HEK293T (cell line): Measurements from ENCODE around the gene GRIK1.
"Not testable (repeated sequence)": the region's sequence is repeated elsewhere in the genome, so short reads cannot be mapped to it uniquely, and the experiment has no call there.

Source experiments
- CTCF ChIA-PET: fragments of 350-600 bp; formaldehyde crosslinking; extraction: SDS; loops from one replicate; lab custom pipeline; 2021; ENCODE audit warnings: antibody characterized with exemption, inconsistent platforms; lab: Yijun Ruan, JAX
- POLR2A ChIA-PET: fragments of 350-600 bp; formaldehyde crosslinking; extraction: SDS; loops from one replicate; lab custom pipeline; 2020; ENCODE audit warnings: antibody characterized with exemption, inconsistent platforms; lab: Yijun Ruan, JAX
- DNase-seq: peaks from one replicate; pipeline ENCODE4 v3.0.0; 2012; ENCODE audit warnings: mixed read lengths; ENCODE audit errors: extremely low spot score
- ARNT ChIP-seq: fragments of 450-650 bp; IDR thresholded peaks from 2 replicates; pipeline ENCODE4 v1.6.1; 2017; ENCODE audit warnings: mild to moderate bottlenecking
- BHLHE40 ChIP-seq: fragments of 450-650 bp; IDR thresholded peaks from 2 replicates; pipeline ENCODE4 v1.6.1; 2016; ENCODE audit warnings: mild to moderate bottlenecking, moderate library complexity, borderline replicate concordance
- CTBP1 ChIP-seq: fragments of 450-650 bp; IDR thresholded peaks from 2 replicates; pipeline ENCODE4 v1.6.1; 2016; ENCODE audit warnings: borderline replicate concordance
- ELF4 ChIP-seq: fragments of 450-650 bp; IDR thresholded peaks from 2 replicates; pipeline ENCODE4 v1.6.1; 2017; ENCODE audit warnings: antibody characterized with exemption
- FOXA1 ChIP-seq: fragments of 450-650 bp; IDR thresholded peaks from 2 replicates; pipeline ENCODE4 v1.6.1; 2016; ENCODE audit warnings: mild to moderate bottlenecking
- FOXK2 ChIP-seq: fragments of 450-650 bp; IDR thresholded peaks from 2 replicates; pipeline ENCODE4 v1.6.1; 2016; ENCODE audit warnings: mild to moderate bottlenecking
- FOXM1 ChIP-seq: fragments of 450-650 bp; IDR thresholded peaks from 2 replicates; pipeline ENCODE4 v1.6.1; 2017; ENCODE audit warnings: mild to moderate bottlenecking, borderline replicate concordance
- HDGF ChIP-seq: fragments of 450-650 bp; IDR thresholded peaks from 2 replicates; pipeline ENCODE4 v1.6.1; 2017; ENCODE audit warnings: antibody characterized with exemption, borderline replicate concordance
- L3MBTL2 ChIP-seq: fragments of 450-650 bp; conservative IDR thresholded peaks from 2 replicates; pipeline ENCODE4 v1.6.1; 2016; ENCODE audit warnings: mild to moderate bottlenecking
- LEF1 ChIP-seq: fragments of 450-650 bp; IDR thresholded peaks from 2 replicates; pipeline ENCODE4 v1.6.1; 2017; ENCODE audit warnings: mild to moderate bottlenecking, borderline replicate concordance
- NFRKB ChIP-seq: fragments of 450-650 bp; IDR thresholded peaks from 2 replicates; pipeline ENCODE4 v1.6.1; 2016; ENCODE audit warnings: mild to moderate bottlenecking, moderate library complexity
- PKNOX1 ChIP-seq: fragments of 450-650 bp; IDR thresholded peaks from 2 replicates; pipeline ENCODE4 v1.6.1; 2016
- SP1 ChIP-seq: fragments of 450-650 bp; IDR thresholded peaks from 2 replicates; pipeline ENCODE4 v1.6.1; 2017
- SUZ12 ChIP-seq: fragments of 450-650 bp; IDR thresholded peaks from 2 replicates; pipeline ENCODE4 v1.6.1; 2016; ENCODE audit warnings: mild to moderate bottlenecking
- TARDBP ChIP-seq: fragments of 450-650 bp; IDR thresholded peaks from 2 replicates; pipeline ENCODE4 v1.6.1; 2016
- ZNF384 ChIP-seq: fragments of 450-650 bp; IDR thresholded peaks from 2 replicates; pipeline ENCODE4 v1.6.1; 2016

The GRIK1 gene

GRCh38 chr21:29610779-29611360 is 328.9 kb downstream of the GRIK1 start:
- TF ChIP-seq SUZ12 (no peak), TARDBP (no peak), ZNF384 (no peak), HDGF (no peak), ARNT (no peak), FOXA1 (no peak), NFRKB (no peak), SP1 (no peak), BHLHE40 (no peak), L3MBTL2 (no peak)
- no peak for DNase-seq
- ChIA-PET CTCF (no interaction called here), POLR2A (no interaction called here)

GRCh38 chr21:29606613-29607012 is 333.2 kb downstream of the GRIK1 start:
- CTCF ChIA-PET: no interaction called here
- DNase-seq: no peak
- no peak for TF ChIP-seq ZNF384
- TF ChIP-seq ELF4: no peak
- no peak for TF ChIP-seq FOXK2
- TF ChIP-seq BHLHE40: no peak
- TF ChIP-seq TARDBP: no peak
- TF ChIP-seq SP1: no peak
- POLR2A ChIA-PET: no interaction called here

- POLR2A ChIA-PET, CTCF ChIA-PET, DNase-seq: not testable (repeated sequence)
Observed at GRCh38 chr21:29605219-29605618, 334.6 kb downstream of the GRIK1 start.

- DNase-seq: no peak
- ChIA-PET POLR2A (no interaction called here), CTCF (no interaction called here)
- no peak for TF ChIP-seq TARDBP
- no peak for TF ChIP-seq SUZ12
- TF ChIP-seq FOXM1: no peak
- TF ChIP-seq BHLHE40: no peak
- no peak for TF ChIP-seq FOXK2
- no peak for TF ChIP-seq ELF4
- no peak for TF ChIP-seq LEF1
- no peak for TF ChIP-seq SP1
- no peak for TF ChIP-seq NFRKB
- TF ChIP-seq FOXA1: no peak
- TF ChIP-seq HDGF: no peak
- TF ChIP-seq PKNOX1: no peak
- no peak for TF ChIP-seq ZNF384
- no peak for TF ChIP-seq L3MBTL2
- no peak for TF ChIP-seq CTBP1
- TF ChIP-seq ARNT: no peak
Observed at GRCh38 chr21:29604076-29604475, 335.7 kb downstream of the GRIK1 start.

- DNase-seq: no peak
Observed at GRCh38 chr21:29601047-29601446, 338.7 kb downstream of the GRIK1 start.

GRCh38 chr21:29586696-29587095 is 353.1 kb downstream of the GRIK1 start:
- CTCF ChIA-PET: no interaction called here

More at GRCh38 chr21:29601047-29601446, 338.7 kb downstream of the GRIK1 start:
- TF ChIP-seq NFRKB (no peak), SP1 (no peak), FOXM1 (no peak), LEF1 (no peak), BHLHE40 (no peak), L3MBTL2 (no peak), HDGF (no peak)
- CTCF ChIA-PET: no interaction called here
- POLR2A ChIA-PET: no interaction called here

GRCh38 chr21:29585462-29585861 is 354.3 kb downstream of the GRIK1 start:
- CTCF ChIA-PET: no interaction called here
- no peak for TF ChIP-seq TARDBP
- no peak for TF ChIP-seq ARNT
- TF ChIP-seq FOXA1: no peak
- no peak for TF ChIP-seq HDGF
- no peak for TF ChIP-seq LEF1
- no peak for TF ChIP-seq PKNOX1
- TF ChIP-seq BHLHE40: no peak
- TF ChIP-seq L3MBTL2: no peak
- no peak for TF ChIP-seq FOXK2

More at GRCh38 chr21:29586696-29587095, 353.1 kb downstream of the GRIK1 start:
- POLR2A ChIA-PET: no interaction called here
- no peak for DNase-seq
- no peak for TF ChIP-seq TARDBP
- TF ChIP-seq BHLHE40: no peak
- TF ChIP-seq L3MBTL2: no peak
- TF ChIP-seq FOXK2: no peak
- no peak for TF ChIP-seq SUZ12

More at GRCh38 chr21:29585462-29585861, 354.3 kb downstream of the GRIK1 start:
- DNase-seq: no peak
- POLR2A ChIA-PET: no interaction called here
